ENCODE results near the gene ENG.
"Not testable (repeated sequence)": the region's sequence is repeated elsewhere in the genome, so short reads cannot be mapped to it uniquely, and the experiment has no call there.

ENG gene

GRCh38 chr9:127841087-127841835, 13.2 kb downstream of the ENG start:
- DNase-seq, result no peak

GRCh38 chr9:127838375-127839078, 15.9 kb downstream of the ENG start:
- no peak for DNase-seq

GRCh38 chr9:127837346-127837745, 17.1 kb downstream of the ENG start:
- DNase-seq, result no peak

GRCh38 chr9:127836561-127836960, 17.9 kb downstream of the ENG start:
- not testable (repeated sequence) for DNase-seq

GRCh38 chr9:127835991-127836516, 18.4 kb downstream of the ENG start:
- DNase-seq, result no peak

GRCh38 chr9:127833555-127833954, 20.9 kb downstream of the ENG start:
- DNase-seq, result no peak

GRCh38 chr9:127832248-127832647, 22.2 kb downstream of the ENG start:
- no peak for DNase-seq

GRCh38 chr9:127829205-127829906, 25.1 kb downstream of the ENG start:
- no peak for DNase-seq

GRCh38 chr9:127828262-127829031, 26.0 kb downstream of the ENG start:
- DNase-seq, result no peak

- no peak for DNase-seq
Measured at GRCh38 chr9:127826253-127826913, 28.1 kb downstream of the ENG start.

- DNase-seq, result no peak
Measured at GRCh38 chr9:127825319-127826051, 29.0 kb downstream of the ENG start.

GRCh38 chr9:127822108-127822507, 32.4 kb downstream of the ENG start:
- DNase-seq, result no peak

GRCh38 chr9:127818574-127818973, 35.9 kb downstream of the ENG start:
- no peak for DNase-seq

- DNase-seq, result no peak
Measured at GRCh38 chr9:127817881-127818434, 36.5 kb downstream of the ENG start.

GRCh38 chr9:127816728-127817127, 37.7 kb downstream of the ENG start:
- DNase-seq, result no peak

- no peak for DNase-seq
Measured at GRCh38 chr9:127816362-127816725, 38.1 kb downstream of the ENG start.

- DNase-seq, result no peak
Measured at GRCh38 chr9:127815512-127816361, 38.7 kb downstream of the ENG start.

GRCh38 chr9:127814619-127815511, 39.6 kb downstream of the ENG start:
- no peak for DNase-seq

- no peak for DNase-seq
Measured at GRCh38 chr9:127813686-127814226, 40.7 kb downstream of the ENG start.

Data from NCI-H187 (cell line).